ENCODE measurements around the gene GBE1. TPM values are rescaled to one million over a fixed set of nuclear protein-coding genes. Genes with fewer than 3 reads are reported as not detected.

GBE1 gene
- total and polyA plus RNA-seq, 7 donors, result 99.7 to 290 (median 194) TPM

GRCh38 chr3:81612768-81613167 is 148.7 kb downstream of the GBE1 start:
- Histone ChIP-seq H3K27ac (no peak overlapping the region), H3K27me3 (ENCODE audit: insufficient read depth in 3 of 3, low read length in 2 of 3) (no peaks in the 10 kb centered on the region), H3K36me3 (ENCODE audit: insufficient read depth in 1 of 2, low read depth in 1 of 2) (peaks cover 5 to 63% of the 10 kb centered on the region in 2 donors), H3K9me3 (no peaks in the 10 kb centered on the region), H3K4me3 (no peak overlapping the region), H3K4me1 (no peaks in the 10 kb centered on the region)
- ATAC-seq, result no peak
- TF ChIP-seq CTCF (IDR thresholded peaks at IDR 0.05), result no peak
- intact Hi-C loops (cut with DNase I), result no loop called here
- DNase-seq, result no peak
- 98 to 100% (median 99%) methylated on average over 3 of the region's 3 CpGs for WGBS, 3 donors

GRCh38 chr3:81602781-81603180 is 158.7 kb downstream of the GBE1 start:
- Histone ChIP-seq H3K36me3 (ENCODE audit: insufficient read depth in 1 of 2, low read depth in 1 of 2) (peaks cover 0 to 25% of the 10 kb centered on the region in 2 donors), H3K27ac (no peak overlapping the region), H3K4me3 (no peak overlapping the region), H3K4me1 (no peaks in the 10 kb centered on the region), H3K27me3 (ENCODE audit: insufficient read depth in 3 of 3, low read length in 2 of 3) (no peaks in the 10 kb centered on the region), H3K9me3 (no peaks in the 10 kb centered on the region)
- DNase-seq (no peak), ATAC-seq (no peak)
- intact Hi-C loops (cut with DNase I), result no loop called here
- WGBS, 3 donors, result 85% methylated on average over 2 of the region's 2 CpGs
- no peak for TF ChIP-seq CTCF (IDR thresholded peaks at IDR 0.05)

GRCh38 chr3:81601707-81602305 is 159.6 kb downstream of the GBE1 start:
- Histone ChIP-seq H3K27me3 (ENCODE audit: insufficient read depth in 3 of 3, low read length in 2 of 3) (no peaks in the 10 kb centered on the region), H3K4me1 (no peaks in the 10 kb centered on the region), H3K36me3 (ENCODE audit: insufficient read depth in 1 of 2, low read depth in 1 of 2) (peaks cover 0 to 23% of the 10 kb centered on the region in 2 donors), H3K27ac (no peak overlapping the region), H3K9me3 (no peaks in the 10 kb centered on the region), H3K4me3 (no peak overlapping the region)
- ATAC-seq, result no peak
- no peak for DNase-seq
- TF ChIP-seq CTCF (IDR thresholded peaks at IDR 0.05), result no peak
- intact Hi-C loops (cut with DNase I), result no loop called here
- WGBS, 3 donors, result 41 to 72% (median 46%) methylated on average over 2 of the region's 2 CpGs

GRCh38 chr3:81592101-81592500 is 169.3 kb downstream of the GBE1 start:
- no peak overlapping the region for H3K27ac ChIP-seq
- no peaks in the 10 kb centered on the region for H3K9me3 ChIP-seq
- WGBS, 3 donors, result 98 to 99% (median 98%) methylated on average over 5 of the region's 5 CpGs
- H3K27me3 ChIP-seq (ENCODE audit: insufficient read depth in 3 of 3, low read length in 2 of 3), result no peaks in the 10 kb centered on the region
- intact Hi-C loops (cut with DNase I), result no loop called here
- ATAC-seq (peak; percentile 34 to 75 (median 73)), DNase-seq (no peak)
- TF ChIP-seq CTCF (IDR thresholded peaks at IDR 0.05), result no peak
- no peak overlapping the region for H3K4me3 ChIP-seq
- peaks cover 0 to 68% of the 10 kb centered on the region in 2 donors for H3K36me3 ChIP-seq (ENCODE audit: insufficient read depth in 1 of 2, low read depth in 1 of 2)
- H3K4me1 ChIP-seq, result peaks cover 5% of the 10 kb centered on the region

GRCh38 chr3:81585937-81586336 is 175.5 kb downstream of the GBE1 start:
- Histone ChIP-seq H3K4me1 (no peaks in the 10 kb centered on the region), H3K9me3 (no peaks in the 10 kb centered on the region), H3K27me3 (ENCODE audit: insufficient read depth in 3 of 3, low read length in 2 of 3) (no peaks in the 10 kb centered on the region), H3K36me3 (ENCODE audit: insufficient read depth in 1 of 2, low read depth in 1 of 2) (peaks cover 0 to 88% of the 10 kb centered on the region in 2 donors), H3K27ac (no peak overlapping the region), H3K4me3 (no peak overlapping the region)
- DNase-seq, result no peak
- 95% methylated on average over 5 of the region's 5 CpGs for WGBS, 3 donors
- intact Hi-C loops (cut with DNase I), result no loop called here
- ATAC-seq, result no peak
- TF ChIP-seq CTCF (IDR thresholded peaks at IDR 0.05), result no peak

Measured in psoas muscle (tissue), 8 donors.